H9 (cell line): Measurements from ENCODE around the gene ISOC1. TPM values are rescaled to one million over a fixed set of nuclear protein-coding genes. Genes with fewer than 3 reads are reported as not detected.

ENCODE experiments used
- DNase-seq: peaks from one replicate; pipeline ENCODE4 v3.0.0-alpha.2; 2017
- H2AFZ ChIP-seq: one replicate; pipeline ENCODE4 v1.6.1; 2013; ENCODE audit warnings: mild to moderate bottlenecking, low read length, control low read depth, moderate library complexity
- H2AK5ac ChIP-seq: 2 replicates; pipeline ENCODE4 v1.6.1; 2013; ENCODE audit warnings: low read length, control low read depth, mixed read lengths; ENCODE audit not compliant: insufficient read length
- H2BK120ac ChIP-seq: one replicate; pipeline ENCODE4 v1.6.1; 2013; ENCODE audit warnings: low read depth, mild to moderate bottlenecking, low read length, control low read depth, inconsistent platforms; ENCODE audit not compliant: poor library complexity, severe bottlenecking
- H2BK12ac ChIP-seq: 2 replicates; pipeline ENCODE4 v1.6.1; 2013; ENCODE audit warnings: low read length, control low read depth, mixed read lengths, low read depth; ENCODE audit not compliant: insufficient read length
- H2BK15ac ChIP-seq: 2 replicates; pipeline ENCODE4 v1.6.1; 2013; ENCODE audit warnings: low read depth, low read length, control low read depth
- H2BK20ac ChIP-seq: one replicate; pipeline ENCODE4 v1.6.1; 2013; ENCODE audit warnings: low read depth, mild to moderate bottlenecking, low read length, control low read depth, inconsistent platforms; ENCODE audit not compliant: poor library complexity, severe bottlenecking
- H2BK5ac ChIP-seq: 2 replicates; pipeline ENCODE4 v1.6.1; 2013; ENCODE audit warnings: low read length, control low read depth, mixed read lengths; ENCODE audit not compliant: insufficient read length
- H3K14ac ChIP-seq: 2 replicates; pipeline ENCODE4 v1.6.1; 2013; ENCODE audit warnings: low read length, control low read depth; ENCODE audit not compliant: insufficient read depth
- H3K18ac ChIP-seq: 2 replicates; pipeline ENCODE4 v1.6.1; 2013; ENCODE audit warnings: low read depth, mild to moderate bottlenecking, mixed read lengths, low read length, control low read depth; ENCODE audit not compliant: insufficient read length
- H3K23ac ChIP-seq: 2 replicates; pipeline ENCODE4 v1.6.1; 2013; ENCODE audit warnings: low read length, control low read depth, mixed read lengths, low read depth; ENCODE audit not compliant: insufficient read length
- H3K23me2 ChIP-seq: 2 replicates; pipeline ENCODE4 v1.6.1; 2013; ENCODE audit warnings: low read depth, mild to moderate bottlenecking, mixed read lengths, low read length, control low read depth; ENCODE audit not compliant: insufficient read length, poor library complexity, severe bottlenecking
- H3K27ac ChIP-seq: 2 replicates; pipeline ENCODE4 v1.5.1; 2013; ENCODE audit warnings: low read length, control low read depth, mixed read lengths, low read depth; ENCODE audit not compliant: insufficient read length
- H3K27me3 ChIP-seq: 2 replicates; pipeline ENCODE4 v1.6.1; 2013; ENCODE audit warnings: low read length, control low read depth, inconsistent platforms; ENCODE audit not compliant: insufficient read depth
- H3K4ac ChIP-seq: 2 replicates; pipeline ENCODE4 v1.6.1; 2013; ENCODE audit warnings: low read depth, mild to moderate bottlenecking, control low read depth, inconsistent platforms, low read length, moderate library complexity
- H3K4me1 ChIP-seq: 2 replicates; pipeline ENCODE4 v1.6.1; 2013; ENCODE audit warnings: low read length, control low read depth, inconsistent platforms; ENCODE audit not compliant: insufficient read depth
- H3K4me2 ChIP-seq: 2 replicates; pipeline ENCODE4 v1.6.1; 2013; ENCODE audit warnings: low read length, control low read depth, mixed read lengths; ENCODE audit not compliant: insufficient read length, insufficient read depth
- H3K56ac ChIP-seq: 2 replicates; pipeline ENCODE4 v1.6.1; 2013; ENCODE audit warnings: low read depth, mild to moderate bottlenecking, mixed read lengths, low read length, control low read depth; ENCODE audit not compliant: insufficient read length
- H3K79me1 ChIP-seq: 2 replicates; pipeline ENCODE4 v1.6.1; 2013; ENCODE audit warnings: low read depth, mild to moderate bottlenecking, moderate library complexity, low read length, control low read depth, inconsistent platforms; ENCODE audit not compliant: insufficient read depth, poor library complexity, severe bottlenecking
- H3K79me2 ChIP-seq: 2 replicates; pipeline ENCODE4 v1.6.1; 2013; ENCODE audit warnings: low read length, control low read depth, inconsistent platforms; ENCODE audit not compliant: insufficient read depth
- H3K9ac ChIP-seq: 2 replicates; pipeline ENCODE4 v1.6.1; 2013; ENCODE audit warnings: low read length, control low read depth, mixed read lengths; ENCODE audit not compliant: insufficient read length; ENCODE audit errors: extremely low read depth
- H3K9me3 ChIP-seq: one replicate; pipeline ENCODE4 v1.6.1; 2013; ENCODE audit warnings: low read depth, low read length, inconsistent platforms; ENCODE audit not compliant: control insufficient read depth
- H3T11ph ChIP-seq: one replicate; pipeline ENCODE4 v1.6.1; 2013; ENCODE audit warnings: mild to moderate bottlenecking, low read length, control low read depth, inconsistent platforms
- H4K20me1 ChIP-seq: one replicate; pipeline ENCODE4 v1.6.1; 2013; ENCODE audit not compliant: control insufficient read depth, insufficient read length, insufficient read depth
- H4K5ac ChIP-seq: 2 replicates; pipeline ENCODE4 v1.6.1; 2013; ENCODE audit warnings: low read depth, mild to moderate bottlenecking, mixed read lengths, low read length, control low read depth; ENCODE audit not compliant: insufficient read length
- H4K8ac ChIP-seq: replicated peaks from 2 replicates; pipeline ENCODE4 v1.6.1; 2013; ENCODE audit warnings: low read length, control low read depth, mixed read lengths, low read depth; ENCODE audit not compliant: insufficient read length
- H4K91ac ChIP-seq: 2 replicates; pipeline ENCODE4 v1.6.1; 2013; ENCODE audit warnings: low read depth, mild to moderate bottlenecking, moderate library complexity, mixed read lengths, low read length, control low read depth; ENCODE audit not compliant: insufficient read length
- H3K27ac Mint-ChIP-seq, 3 experiments: 2 replicates in 2 of 3; 3 replicates in 1 of 3; pipeline ENCODE4 v1.8.0; 2020 to 2021; ENCODE audit warnings: mixed read lengths in 3 of 3, mild to moderate bottlenecking in 1 of 3, moderate library complexity in 1 of 3
- H3K27me3 Mint-ChIP-seq: 2 replicates; pipeline ENCODE4 v1.8.0; 2021; ENCODE audit warnings: low read depth, mild to moderate bottlenecking, moderate library complexity, mixed read lengths
- H3K36me3 Mint-ChIP-seq, 3 experiments: 2 replicates in 2 of 3; 3 replicates in 1 of 3; pipeline ENCODE4 v1.8.0; 2020 to 2021; ENCODE audit warnings: low read depth in 3 of 3, mixed read lengths in 3 of 3; ENCODE audit not compliant: insufficient read depth in 1 of 3
- H3K4me1 Mint-ChIP-seq, 2 experiments: 2 replicates each; pipeline ENCODE4 v1.8.0; 2020; ENCODE audit warnings: mixed read lengths in 2 of 2
- H3K4me3 Mint-ChIP-seq, 2 experiments: 2 replicates in 1 of 2; 3 replicates in 1 of 2; pipeline ENCODE4 v1.8.0; 2020 to 2021; ENCODE audit warnings: mild to moderate bottlenecking in 2 of 2, mixed read lengths in 2 of 2, moderate library complexity in 1 of 2
- H3K9me3 Mint-ChIP-seq, 2 experiments: 2 replicates in 1 of 2; 3 replicates in 1 of 2; pipeline ENCODE4 v1.8.0; 2020; ENCODE audit warnings: mild to moderate bottlenecking in 2 of 2, mixed read lengths in 2 of 2, moderate library complexity in 1 of 2
- CTCF ChIP-seq: fragments of 200-600 bp; sonication (generic); conservative IDR thresholded peaks from 3 replicates; pipeline ENCODE4 v1.8.0; 2021; ENCODE audit warnings: antibody characterized with exemption, mild to moderate bottlenecking
- WGBS: extraction: QIAGEN DNeasy Blood & Tissue Kit; methylation state at CpG from one replicate; pipeline ENCODE4 v1.1.7; 2013; ENCODE audit warnings: missing lambda C conversion rate, low lambda C conversion rate, mixed read lengths; ENCODE audit not compliant: insufficient read length; ENCODE audit errors: extremely low coverage; 5-methylcytosine and 5-hydroxymethylcytosine counted together
- total RNA-seq: library from RNA; stranded (reverse); gene quantifications from 2 replicates; pipeline ENCODE4 v1.2.1, GENCODE V29; 2021

Gene ISOC1
- total RNA-seq, 1 experiment from 2014 or later, result 23.0 TPM

DNA sequence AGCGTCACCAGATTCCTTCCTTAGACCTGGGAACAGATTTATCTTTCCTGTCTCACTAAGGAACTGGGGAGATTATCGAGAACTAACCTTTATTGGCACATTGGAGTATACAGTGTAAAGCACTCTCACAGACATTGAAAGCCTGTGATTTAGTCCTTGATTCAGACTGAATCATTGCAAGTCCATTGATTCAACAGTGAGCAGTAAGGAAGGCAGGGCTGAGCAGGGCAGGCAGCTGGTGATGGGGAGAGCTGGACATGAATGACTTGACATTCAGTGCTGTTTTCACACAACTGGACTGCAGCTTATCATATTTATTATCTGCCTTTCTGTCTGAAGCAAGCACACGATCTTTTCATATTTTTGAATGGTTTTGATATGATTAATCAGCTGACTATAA, 16.2 kb downstream of the ISOC1 start:
- Histone ChIP-seq H4K20me1 (no peaks in the 10 kb centered on the region), H4K5ac (no peak overlapping the region), H3K18ac (no peak overlapping the region), H2AK5ac (no peak overlapping the region), H3K23ac (no peak overlapping the region), H3K4me1 (no peaks in the 10 kb centered on the region), H3T11ph (no peak overlapping the region), H4K91ac (no peak overlapping the region), H2AFZ (no peak overlapping the region), H2BK5ac (no peak overlapping the region), H3K4ac (no peak overlapping the region), H2BK12ac (no peak overlapping the region), H3K27ac (no peak overlapping the region), H3K27me3 (no peaks in the 10 kb centered on the region), H3K4me2 (no peak overlapping the region), H3K79me1 (no peaks in the 10 kb centered on the region), H3K23me2 (no peaks in the 10 kb centered on the region), H4K8ac (no peak overlapping the region), H3K9me3 (no peaks in the 10 kb centered on the region), H2BK120ac (no peak overlapping the region), H3K56ac (no peak overlapping the region), H3K9ac (peak overlapping the region; percentile 43), H3K79me2 (no peaks in the 10 kb centered on the region), H2BK20ac (no peak overlapping the region), H3K14ac (no peak overlapping the region), H2BK15ac (no peak overlapping the region)
- Mint-ChIP-seq H3K36me3 (peaks cover 5 to 13% (median 5%) of the 10 kb centered on the region in 3 experiments; a peak in 4 of 7 replicates), H3K4me1 (peaks cover 4 to 12% of the 10 kb centered on the region in 2 experiments; a peak in 3 of 4 replicates), H3K27me3 (no peaks in the 10 kb centered on the region), H3K27ac (no peak overlapping the region), H3K9me3 (no peaks in the 10 kb centered on the region), H3K4me3 (no peak overlapping the region)
- no peak for TF ChIP-seq CTCF
- no CpG with 5 or more reads among the region's 3 CpGs for WGBS
- no peak for DNase-seq
